H1 (cell line): Measurements from ENCODE around the gene ALG5. TPM values are rescaled to one million over a fixed set of nuclear protein-coding genes. Genes with fewer than 3 reads are reported as not detected.

Experiments
- CTCF ChIA-PET: fragments of 300-600 bp; sonication (Branson Sonifier 250); formaldehyde crosslinking; loops from one replicate; lab custom pipeline; 2021; ENCODE audit not compliant: partially characterized antibody; lab: Charles Lee
- POLR2A ChIA-PET: fragments of 300-600 bp; sonication (Branson Sonifier 250); formaldehyde crosslinking; loops from one replicate; lab custom pipeline; 2021; ENCODE audit warnings: inconsistent platforms; ENCODE audit not compliant: partially characterized antibody; lab: Charles Lee
- DNase-seq, 2 experiments: peaks; one replicate each; pipeline versions ENCODE4 v3.0.0 to v3.0.0-alpha.2; 2010 to 2022; ENCODE audit warnings: low spot score in 2 of 2, low read depth in 1 of 2, mixed read lengths in 1 of 2
- FAIRE-seq: peaks from 2 replicates; lab custom pipeline; 2011; peaks lifted over from hg19 to GRCh38; lab: Jason Lieb, UNC
- H2AFZ ChIP-seq: 2 replicates; pipeline ENCODE4 v1.8.1; 2012; ENCODE audit warnings: low read length, inconsistent platforms
- H2AK5ac ChIP-seq: 2 replicates; pipeline ENCODE4 v1.6.1; 2013; ENCODE audit warnings: low read depth, low read length
- H2BK120ac ChIP-seq: replicated peaks from 2 replicates; pipeline ENCODE3; 2013; ENCODE audit warnings: low read depth, low read length, inconsistent platforms
- H2BK12ac ChIP-seq: 2 replicates; pipeline ENCODE4 v1.6.1; 2013; ENCODE audit warnings: low read depth, low read length
- H2BK15ac ChIP-seq: 2 replicates; pipeline ENCODE4 v1.6.1; 2013; ENCODE audit warnings: low read length
- H2BK20ac ChIP-seq: 2 replicates; pipeline ENCODE4 v1.6.1; 2013; ENCODE audit warnings: low read length
- H2BK5ac ChIP-seq: 2 replicates; pipeline ENCODE4 v1.6.1; 2013; ENCODE audit warnings: low read depth, low read length
- H3K14ac ChIP-seq: 2 replicates; pipeline ENCODE4 v1.6.1; 2013; ENCODE audit warnings: inconsistent platforms; ENCODE audit not compliant: insufficient read length
- H3K18ac ChIP-seq: 2 replicates; pipeline ENCODE4 v1.6.1; 2013; ENCODE audit warnings: low read length; ENCODE audit errors: extremely low read depth
- H3K23ac ChIP-seq: 2 replicates; pipeline ENCODE4 v1.6.1; 2013; ENCODE audit warnings: inconsistent platforms; ENCODE audit not compliant: insufficient read length
- H3K23me2 ChIP-seq: 2 replicates; pipeline ENCODE4 v1.6.1; 2013; ENCODE audit warnings: low read depth, low read length
- H3K27ac ChIP-seq: 2 replicates; pipeline ENCODE4 v1.6.1; 2011; ENCODE audit warnings: low read depth, low read length, inconsistent platforms
- H3K27me3 ChIP-seq, 4 experiments: replicated peaks in 1 of 4; 1 replicate in 1 of 4; 2 replicates in 3 of 4; pipeline versions ENCODE4 v1.6.1 to v1.8.1; 2011 to 2013; ENCODE audit warnings: low read length in 3 of 4, mild to moderate bottlenecking in 3 of 4, inconsistent platforms in 2 of 4, mixed read lengths in 2 of 4, moderate library complexity in 1 of 4; ENCODE audit not compliant: control insufficient read depth in 3 of 4, insufficient read depth in 3 of 4; ENCODE audit errors: extremely low read depth in 1 of 4
- H3K36me3 ChIP-seq, 4 experiments: 2 replicates each; pipeline versions ENCODE4 v1.6.1 to v1.8.1; 2011 to 2013; ENCODE audit warnings: mild to moderate bottlenecking in 4 of 4, low read length in 3 of 4, moderate library complexity in 2 of 4, control low read depth in 1 of 4, inconsistent platforms in 1 of 4; ENCODE audit not compliant: insufficient read depth in 4 of 4, control insufficient read depth in 2 of 4
- H3K4ac ChIP-seq: replicated peaks from 2 replicates; pipeline ENCODE3; 2013; ENCODE audit warnings: low read length, low read depth, mixed read lengths, inconsistent platforms; ENCODE audit not compliant: insufficient read length
- H3K4me1 ChIP-seq, 4 experiments: replicated peaks in 1 of 4; 1 replicate in 1 of 4; 2 replicates in 3 of 4; pipeline versions ENCODE4 v1.6.1 to v1.8.1; 2011 to 2013; ENCODE audit warnings: low read length in 3 of 4, inconsistent platforms in 2 of 4, mixed read lengths in 1 of 4; ENCODE audit not compliant: insufficient read depth in 4 of 4, control insufficient read depth in 3 of 4
- H3K4me2 ChIP-seq, 2 experiments: 2 replicates each; pipeline versions ENCODE4 v1.6.1 to v1.8.1; 2011 to 2013; ENCODE audit warnings: low read depth in 2 of 2, low read length in 2 of 2, control low read depth in 1 of 2, inconsistent platforms in 1 of 2, mild to moderate bottlenecking in 1 of 2; ENCODE audit not compliant: insufficient read depth in 1 of 2
- H3K4me3 ChIP-seq, 4 experiments: fragments of 200-600, 300-600 bp in 1 of 4; sonication (generic), shearing (Covaris generic), sonication (Bioruptor Twin) in 1 of 4; 2 replicates each; pipeline versions ENCODE4 v1.5.1 to v1.8.1; 2011 to 2016; ENCODE audit warnings: low read length in 4 of 4, low read depth in 3 of 4, control low read depth in 2 of 4, inconsistent platforms in 2 of 4, mild to moderate bottlenecking in 2 of 4, mixed read lengths in 1 of 4, moderate library complexity in 1 of 4; ENCODE audit not compliant: insufficient read depth in 2 of 4; ENCODE audit errors: extremely low read depth in 1 of 4
- H3K56ac ChIP-seq: replicated peaks from 2 replicates; pipeline ENCODE3; 2013; ENCODE audit warnings: low read depth, mild to moderate bottlenecking, mixed read lengths, low read length, inconsistent platforms; ENCODE audit not compliant: insufficient read length
- H3K79me1 ChIP-seq: 2 replicates; pipeline ENCODE4 v1.6.1; 2013; ENCODE audit warnings: low read depth, low read length, control low read depth
- H3K79me2 ChIP-seq, 2 experiments: 2 replicates each; pipeline versions ENCODE4 v1.6.1 to v1.8.1; 2012 to 2013; ENCODE audit warnings: low read length in 2 of 2, mild to moderate bottlenecking in 2 of 2, inconsistent platforms in 1 of 2; ENCODE audit not compliant: insufficient read depth in 2 of 2, control insufficient read depth in 1 of 2
- H3K9ac ChIP-seq, 4 experiments: replicated peaks in 1 of 4; 1 replicate in 1 of 4; 2 replicates in 3 of 4; pipeline versions ENCODE4 v1.6.1 to v1.8.1; 2011 to 2013; ENCODE audit warnings: low read depth in 3 of 4, low read length in 3 of 4, control low read depth in 2 of 4, mild to moderate bottlenecking in 2 of 4, moderate library complexity in 2 of 4, inconsistent platforms in 1 of 4; ENCODE audit errors: extremely low read depth in 1 of 4
- H3K9me3 ChIP-seq, 2 experiments: 2 replicates each; pipeline versions ENCODE4 v1.6.1 to v1.8.1; 2012 to 2013; ENCODE audit warnings: mild to moderate bottlenecking in 2 of 2, moderate library complexity in 2 of 2, control low read depth in 1 of 2, inconsistent platforms in 1 of 2, low read depth in 1 of 2, low read length in 1 of 2, mixed read lengths in 1 of 2; ENCODE audit not compliant: insufficient read depth in 2 of 2
- H4K20me1 ChIP-seq, 2 experiments: replicated peaks in 1 of 2; 2 replicates each; pipeline versions ENCODE3 to v1.8.1; 2011 to 2013; ENCODE audit warnings: inconsistent platforms in 2 of 2, low read length in 2 of 2, mild to moderate bottlenecking in 1 of 2; ENCODE audit not compliant: insufficient read depth in 2 of 2, control insufficient read depth in 1 of 2
- H4K5ac ChIP-seq: 2 replicates; pipeline ENCODE4 v1.6.1; 2013; ENCODE audit warnings: low read length, low read depth, mixed read lengths, inconsistent platforms; ENCODE audit not compliant: insufficient read length
- H4K8ac ChIP-seq: 2 replicates; pipeline ENCODE4 v1.8.0; 2013; ENCODE audit warnings: mild to moderate bottlenecking, moderate library complexity, low read length, inconsistent platforms; ENCODE audit not compliant: insufficient read depth; ENCODE audit errors: extremely low read depth
- H4K91ac ChIP-seq: replicated peaks from 2 replicates; pipeline ENCODE3; 2013; ENCODE audit warnings: low read length, mixed read lengths, inconsistent platforms; ENCODE audit not compliant: insufficient read length
- BCL11A ChIP-seq, 2 experiments: IDR thresholded peaks; one replicate each; pipeline ENCODE4 v1.6.1; 2011; ENCODE audit warnings: low read depth in 2 of 2, low read length in 2 of 2, mild to moderate bottlenecking in 2 of 2
- CREB1 ChIP-seq: IDR thresholded peaks from 2 replicates; pipeline ENCODE4 v1.6.1; 2012; ENCODE audit warnings: inconsistent platforms
- FOSL1 ChIP-seq: IDR thresholded peaks from 2 replicates; pipeline ENCODE4 v1.6.1; 2011; ENCODE audit warnings: mild to moderate bottlenecking, low read depth, low read length, moderate library complexity; ENCODE audit not compliant: insufficient read depth
- JUND ChIP-seq: IDR thresholded peaks from 2 replicates; pipeline ENCODE4 v1.6.1; 2011; ENCODE audit warnings: mild to moderate bottlenecking, improper control_type of control experiment, low read length
- PHF8 ChIP-seq: fragments of 200-600 bp; sonication (generic); conservative IDR thresholded peaks from 2 replicates; pipeline ENCODE4 v1.7.1; 2012; ENCODE audit warnings: low read depth, mild to moderate bottlenecking, inconsistent platforms, low read length, moderate library complexity
- POLR2A ChIP-seq, 2 experiments: IDR thresholded peaks; 1 replicate in 1 of 2; 2 replicates in 1 of 2; pipeline ENCODE4 v1.6.1; 2011; ENCODE audit warnings: low read depth in 2 of 2, low read length in 2 of 2, mild to moderate bottlenecking in 2 of 2; ENCODE audit errors: control extremely low read depth in 1 of 2
- RFX5 ChIP-seq: IDR thresholded peaks from 2 replicates; pipeline ENCODE4 v1.6.1; 2011; ENCODE audit warnings: low read depth, low read length, improper control_type of control experiment, borderline replicate concordance
- RNF2 ChIP-seq: fragments of 200-900, 300-1000 bp; sonication (generic); IDR thresholded peaks from 2 replicates; pipeline ENCODE4 v1.7.1; 2016; ENCODE audit warnings: borderline replicate concordance, low read depth, mild to moderate bottlenecking, antibody characterized with exemption, low read length; ENCODE audit not compliant: poor library complexity, severe bottlenecking; ENCODE audit errors: missing control alignments
- RXRA ChIP-seq: IDR thresholded peaks from 2 replicates; pipeline ENCODE4 v1.6.1; 2011; ENCODE audit warnings: low read depth, mild to moderate bottlenecking, low read length, moderate library complexity; ENCODE audit not compliant: insufficient read depth
- SIRT6 ChIP-seq: IDR thresholded peaks from one replicate; pipeline ENCODE4 v1.7.1; 2012; ENCODE audit warnings: low read length, inconsistent platforms
- SIX5 ChIP-seq: IDR thresholded peaks from 2 replicates; pipeline ENCODE4 v1.6.1; 2011; ENCODE audit warnings: mild to moderate bottlenecking, low read depth, low read length
- SP4 ChIP-seq: IDR thresholded peaks from 2 replicates; pipeline ENCODE4 v1.6.1; 2012; ENCODE audit warnings: low read length, inconsistent platforms
- USF2 ChIP-seq: IDR thresholded peaks from 2 replicates; pipeline ENCODE4 v1.6.1; 2011; ENCODE audit warnings: low read length, improper control_type of control experiment
- WGBS, 2 experiments: shearing (Covaris generic) in 1 of 2; methylation state at CpG; one replicate each; pipeline versions ENCODE4 v1.1.6 to v1.1.7; 2013 to 2015; ENCODE audit warnings: low lambda C conversion rate in 2 of 2, mixed read lengths in 2 of 2, inconsistent platforms in 1 of 2, low coverage in 1 of 2, missing lambda C conversion rate in 1 of 2; ENCODE audit not compliant: insufficient replicate concordance in 2 of 2, insufficient coverage in 1 of 2, insufficient read length in 1 of 2; ENCODE audit errors: extremely low coverage in 1 of 2, missing lambda C conversion rate in 1 of 2; 5-methylcytosine and 5-hydroxymethylcytosine counted together
- polyA plus RNA-seq, 7 experiments: library from polyadenylated mRNA; depleted of rRNA in 3 of 7; stranded (reverse) in 5 of 7; unstranded in 2 of 7; fragments of >200 nt in 5 of 7; fragments of 200-250 nt in 2 of 7; gene quantifications; 1 replicate in 5 of 7; 2 replicates in 1 of 7; 4 replicates in 1 of 7; pipeline versions ENCODE4 v1.2.1 to v1.2.3, GENCODE V29; 2011 to 2013; ENCODE audit warnings: missing spikeins in 2 of 7, mixed read lengths in 2 of 7
- total RNA-seq: library from RNA; stranded (reverse); fragmentation: NEBNext Ultra II Directional; extraction: Animal tissue kit (Norgen Biotek cat#: 25700); gene quantifications from 2 replicates; pipeline ENCODE4 v1.2.1, GENCODE V29; 2021

Gene ALG5
- total and polyA plus RNA-seq, 2 of the 8 experiments (the other 6 are each of a cell fraction or from before 2014, with no cell fraction given) = 15.0 to 24.3 TPM

DNA sequence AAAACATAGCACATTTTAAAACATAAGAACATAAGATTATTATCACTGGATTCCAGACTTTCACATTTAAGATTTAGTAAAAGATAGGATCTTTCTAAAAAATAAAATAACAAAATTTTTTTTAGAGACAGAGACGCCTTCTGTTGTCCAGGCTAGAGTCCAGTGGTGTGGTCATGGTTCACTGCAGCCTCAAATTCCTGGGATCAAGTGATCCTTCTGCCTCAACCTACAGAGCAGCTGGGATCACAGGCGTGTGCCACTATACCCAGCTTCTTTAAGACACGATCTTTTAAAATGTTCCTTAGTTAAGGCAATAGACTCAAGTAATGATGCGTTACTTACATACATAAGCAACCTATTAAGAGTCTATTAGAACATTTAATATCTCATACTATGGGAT is 32.7 kb downstream of the ALG5 start:
- Histone ChIP-seq H3K9me3 (no peaks in the 10 kb centered on the region), H2BK120ac (no peak overlapping the region), H2BK5ac (no peak overlapping the region), H2BK12ac (no peak overlapping the region), H3K27ac (no peak overlapping the region), H3K18ac (no peak overlapping the region), H3K4me1 (no peaks in the 10 kb centered on the region), H3K23ac (no peak overlapping the region), H4K20me1 (no peaks in the 10 kb centered on the region), H3K4ac (no peak overlapping the region), H2AK5ac (no peak overlapping the region), H3K14ac (no peak overlapping the region), H3K56ac (no peak overlapping the region), H2BK20ac (no peak overlapping the region), H2BK15ac (no peak overlapping the region), H2AFZ (no peak overlapping the region), H3K27me3 (no peaks in the 10 kb centered on the region), H3K36me3 (peaks cover 2 to 44% (median 9%) of the 10 kb centered on the region in 4 experiments; a peak in 5 of 8 replicates), H3K4me3 (no peak overlapping the region), H3K23me2 (no peaks in the 10 kb centered on the region), H4K91ac (no peak overlapping the region), H3K79me2 (no peaks in the 10 kb centered on the region), H3K79me1 (no peaks in the 10 kb centered on the region), H4K8ac (no peak overlapping the region), H3K9ac (no peak overlapping the region), H3K4me2 (no peak overlapping the region), H4K5ac (no peak overlapping the region)
- no peak for DNase-seq
- ChIA-PET POLR2A (no interaction called here), CTCF (no interaction called here)
- WGBS, 2 experiments = 89% methylated on average over 4 of the region's 4 CpGs; no CpG with 5 or more reads in 1 of the 2 experiments
- no peak for FAIRE-seq
- TF ChIP-seq SIRT6 (no peak), SP4 (no peak), FOSL1 (no peak), RFX5 (no peak), CREB1 (no peak), BCL11A (IDR thresholded peaks at IDR 0.05; ENCODE audit: low read depth in 2 of 2, low read length in 2 of 2) (no peak), PHF8 (no peak), JUND (no peak), SIX5 (no peak), RNF2 (no peak), USF2 (no peak), RXRA (no peak), POLR2A (IDR thresholded peaks at IDR 0.05; ENCODE audit: control extremely low read depth in 1 of 2, low read depth in 2 of 2, low read length in 2 of 2) (no peak)
